Fibroblast of lung (primary cell): Measurements from ENCODE around the gene ATG4D.

ENCODE experiments used
- EZH2 ChIP-seq: IDR thresholded peaks from 2 replicates; pipeline ENCODE4 v1.5.1; 2012; ENCODE audit warnings: low read length, control low read depth, mild to moderate bottlenecking; ENCODE audit errors: missing control alignments
- TF ChIP-seq, protein P1 (sequence below), 2 donors: IDR thresholded peaks in 1 of 2; conservative IDR thresholded peaks in 1 of 2; 1 replicate in 1 of 2; 2 replicates in 1 of 2; pipeline ENCODE4 v1.5.1; 2011 to 2012; ENCODE audit warnings: low read length in 2 of 2, control low read depth in 1 of 2, inconsistent platforms in 1 of 2, low read depth in 1 of 2, mild to moderate bottlenecking in 1 of 2

GRCh38 chr19:10543420-10544241 is at the start of gene ATG4D:
- TF ChIP-seq, protein P1, sequence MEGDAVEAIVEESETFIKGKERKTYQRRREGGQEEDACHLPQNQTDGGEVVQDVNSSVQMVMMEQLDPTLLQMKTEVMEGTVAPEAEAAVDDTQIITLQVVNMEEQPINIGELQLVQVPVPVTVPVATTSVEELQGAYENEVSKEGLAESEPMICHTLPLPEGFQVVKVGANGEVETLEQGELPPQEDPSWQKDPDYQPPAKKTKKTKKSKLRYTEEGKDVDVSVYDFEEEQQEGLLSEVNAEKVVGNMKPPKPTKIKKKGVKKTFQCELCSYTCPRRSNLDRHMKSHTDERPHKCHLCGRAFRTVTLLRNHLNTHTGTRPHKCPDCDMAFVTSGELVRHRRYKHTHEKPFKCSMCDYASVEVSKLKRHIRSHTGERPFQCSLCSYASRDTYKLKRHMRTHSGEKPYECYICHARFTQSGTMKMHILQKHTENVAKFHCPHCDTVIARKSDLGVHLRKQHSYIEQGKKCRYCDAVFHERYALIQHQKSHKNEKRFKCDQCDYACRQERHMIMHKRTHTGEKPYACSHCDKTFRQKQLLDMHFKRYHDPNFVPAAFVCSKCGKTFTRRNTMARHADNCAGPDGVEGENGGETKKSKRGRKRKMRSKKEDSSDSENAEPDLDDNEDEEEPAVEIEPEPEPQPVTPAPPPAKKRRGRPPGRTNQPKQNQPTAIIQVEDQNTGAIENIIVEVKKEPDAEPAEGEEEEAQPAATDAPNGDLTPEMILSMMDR (conservative IDR thresholded peaks at IDR 0.05 in 1 of 2, IDR thresholded peaks at IDR 0.05 in 1 of 2; ENCODE audit: low read depth in 1 of 2, low read length in 2 of 2), result no peak
- no peak for TF ChIP-seq EZH2
